Peyer's patch (tissue), 4 donors: ENCODE results near the gene GPRC5A.

ENCODE experiments used
- POLR2A ChIP-seq, 2 donors: fragments of 450-650 bp; IDR thresholded peaks; one replicate each; pipeline ENCODE4 v1.5.1; 2017; ENCODE audit warnings: antibody characterized with exemption in 2 of 2, mild to moderate bottlenecking in 2 of 2, moderate library complexity in 2 of 2
- TF ChIP-seq, protein P1 (sequence below), 6 experiments: fragments of 450-650 bp in 4 of 6; fragments of 200-600 bp in 2 of 6; sonication (generic) in 1 of 6; IDR thresholded peaks; one replicate each; pipeline ENCODE4 v1.5.1; 2017 to 2019; ENCODE audit warnings: antibody characterized with exemption in 6 of 6, mild to moderate bottlenecking in 3 of 6, moderate library complexity in 1 of 6

DNA sequence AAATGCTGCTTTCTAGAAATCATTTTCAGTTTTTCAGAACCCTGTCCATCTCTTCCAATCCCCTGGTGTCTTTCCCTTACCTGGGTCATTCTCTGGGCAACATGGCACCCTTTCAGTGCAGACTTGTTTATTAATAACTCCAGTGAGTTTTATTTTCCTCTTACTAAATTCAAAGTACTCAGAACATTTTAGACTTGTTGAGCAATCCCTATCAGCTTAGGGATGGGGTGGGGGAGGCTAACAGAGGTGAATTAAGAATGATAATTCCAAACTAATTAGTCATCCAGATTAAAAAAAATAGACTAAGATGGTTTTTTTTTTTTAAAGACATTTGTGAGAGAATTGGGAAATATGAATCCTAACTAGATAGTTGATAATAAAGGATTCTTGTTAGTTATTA is 10.7 kb downstream of the GPRC5A start:
- TF ChIP-seq, protein P1, sequence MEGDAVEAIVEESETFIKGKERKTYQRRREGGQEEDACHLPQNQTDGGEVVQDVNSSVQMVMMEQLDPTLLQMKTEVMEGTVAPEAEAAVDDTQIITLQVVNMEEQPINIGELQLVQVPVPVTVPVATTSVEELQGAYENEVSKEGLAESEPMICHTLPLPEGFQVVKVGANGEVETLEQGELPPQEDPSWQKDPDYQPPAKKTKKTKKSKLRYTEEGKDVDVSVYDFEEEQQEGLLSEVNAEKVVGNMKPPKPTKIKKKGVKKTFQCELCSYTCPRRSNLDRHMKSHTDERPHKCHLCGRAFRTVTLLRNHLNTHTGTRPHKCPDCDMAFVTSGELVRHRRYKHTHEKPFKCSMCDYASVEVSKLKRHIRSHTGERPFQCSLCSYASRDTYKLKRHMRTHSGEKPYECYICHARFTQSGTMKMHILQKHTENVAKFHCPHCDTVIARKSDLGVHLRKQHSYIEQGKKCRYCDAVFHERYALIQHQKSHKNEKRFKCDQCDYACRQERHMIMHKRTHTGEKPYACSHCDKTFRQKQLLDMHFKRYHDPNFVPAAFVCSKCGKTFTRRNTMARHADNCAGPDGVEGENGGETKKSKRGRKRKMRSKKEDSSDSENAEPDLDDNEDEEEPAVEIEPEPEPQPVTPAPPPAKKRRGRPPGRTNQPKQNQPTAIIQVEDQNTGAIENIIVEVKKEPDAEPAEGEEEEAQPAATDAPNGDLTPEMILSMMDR (IDR thresholded peaks at IDR 0.05): no peak
- no peak for TF ChIP-seq POLR2A (IDR thresholded peaks at IDR 0.05)
